OCI-LY1 (cell line): ENCODE data around the gene RDH11.

Experiments used
- H2AFZ ChIP-seq: fragments of 200-600 bp; sonication (generic), shearing (Covaris generic); 2 replicates; pipeline ENCODE4 v1.6.0; 2014; ENCODE audit warnings: antibody characterized with exemption, mild to moderate bottlenecking, low read length
- H3F3A ChIP-seq: fragments of 200-600 bp; sonication (generic), shearing (Covaris generic); 2 replicates; pipeline ENCODE4 v1.6.0; 2014; ENCODE audit warnings: mild to moderate bottlenecking, antibody characterized with exemption, low read length, moderate library complexity; ENCODE audit not compliant: insufficient read depth
- H3K27ac ChIP-seq: fragments of 200-600 bp; sonication (generic); 2 replicates; pipeline ENCODE4 v1.5.1; 2014; ENCODE audit warnings: low read length, mixed run types, mild to moderate bottlenecking, low read depth; ENCODE audit not compliant: poor library complexity, severe bottlenecking
- H3K27me3 ChIP-seq: fragments of 200-600 bp; sonication (generic); 2 replicates; pipeline ENCODE4 v1.6.0; 2014; ENCODE audit warnings: antibody characterized with exemption, mild to moderate bottlenecking, low read length, moderate library complexity; ENCODE audit not compliant: insufficient read depth
- H3K36me3 ChIP-seq: fragments of 200-600 bp; sonication (generic); 2 replicates; pipeline ENCODE4 v1.6.1; 2014; ENCODE audit warnings: mild to moderate bottlenecking, antibody characterized with exemption, low read length, moderate library complexity, mixed read lengths; ENCODE audit not compliant: insufficient read depth
- H3K4me1 ChIP-seq: fragments of 200-600 bp; sonication (generic); 2 replicates; pipeline ENCODE4 v1.5.1; 2014; ENCODE audit warnings: mild to moderate bottlenecking, low read length, moderate library complexity; ENCODE audit not compliant: insufficient read depth, severe bottlenecking
- H3K4me2 ChIP-seq: fragments of 200-600 bp; sonication (generic), shearing (Covaris generic); 2 replicates; pipeline ENCODE4 v1.6.1; 2014; ENCODE audit warnings: low read length
- H3K4me3 ChIP-seq: fragments of 200-600 bp; sonication (generic); 2 replicates; pipeline ENCODE4 v1.5.1; 2014; ENCODE audit warnings: low read length, low read depth, mild to moderate bottlenecking, mixed read lengths; ENCODE audit not compliant: poor library complexity, severe bottlenecking
- H3K79me2 ChIP-seq: fragments of 200-600 bp; shearing (Covaris generic); 2 replicates; pipeline ENCODE4 v1.6.1; 2016; ENCODE audit warnings: mixed run types, low read length, mixed read lengths; ENCODE audit not compliant: insufficient read depth
- H3K9ac ChIP-seq: fragments of 200-600 bp; sonication (generic), shearing (Covaris generic); 2 replicates; pipeline ENCODE4 v1.6.1; 2014; ENCODE audit warnings: mild to moderate bottlenecking, low read length, mixed read lengths
- H3K9me2 ChIP-seq: fragments of 200-600 bp; sonication (generic), shearing (Covaris generic); 2 replicates; pipeline ENCODE4 v1.6.1; 2014; ENCODE audit warnings: low read depth, mild to moderate bottlenecking, low read length, mixed read lengths
- H3K9me3 ChIP-seq: fragments of 200-600 bp; shearing (Covaris generic); 2 replicates; pipeline ENCODE4 v1.6.1; 2014; ENCODE audit warnings: low read length, mixed read lengths
- H4K20me1 ChIP-seq: fragments of 200-600 bp; sonication (generic), shearing (Covaris generic); 2 replicates; pipeline ENCODE4 v1.6.0; 2016; ENCODE audit warnings: mild to moderate bottlenecking, low read length; ENCODE audit not compliant: insufficient read depth
- CTCF ChIP-seq: fragments of 200-600 bp; sonication (generic), shearing (Covaris generic); IDR thresholded peaks from 2 replicates; pipeline ENCODE4 v1.5.1; 2017; ENCODE audit warnings: mild to moderate bottlenecking, antibody characterized with exemption, low read length, moderate library complexity, mixed read lengths
- EZH2 ChIP-seq: fragments of 200-600 bp; sonication (generic), shearing (Covaris generic); IDR thresholded peaks from 2 replicates; pipeline ENCODE4 v1.8.0; 2017; ENCODE audit warnings: borderline replicate concordance, mixed run types, mild to moderate bottlenecking, antibody characterized with exemption, low read length, moderate library complexity, mixed read lengths

RDH11 gene

DNA sequence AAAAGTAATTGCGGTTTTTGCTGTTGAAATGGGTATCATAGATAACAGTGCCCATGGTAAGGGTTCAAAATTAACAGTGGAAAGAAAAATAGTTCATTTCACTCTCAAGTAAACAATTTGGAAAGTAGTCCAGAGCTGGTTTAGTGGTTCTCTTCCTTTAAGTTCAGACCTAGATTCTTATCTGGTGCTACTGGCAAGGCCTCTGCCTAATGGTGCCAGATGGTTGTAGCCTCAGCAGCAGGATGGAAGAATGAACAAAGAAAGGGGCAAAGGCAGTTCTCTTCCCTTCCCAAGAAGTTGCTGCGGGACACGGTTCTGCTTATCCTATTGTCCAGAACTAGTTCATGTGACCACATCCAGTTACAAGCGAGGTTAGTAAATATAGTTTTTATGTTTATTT is 65.4 kb downstream of the RDH11 start:
- no peak for TF ChIP-seq EZH2

DNA sequence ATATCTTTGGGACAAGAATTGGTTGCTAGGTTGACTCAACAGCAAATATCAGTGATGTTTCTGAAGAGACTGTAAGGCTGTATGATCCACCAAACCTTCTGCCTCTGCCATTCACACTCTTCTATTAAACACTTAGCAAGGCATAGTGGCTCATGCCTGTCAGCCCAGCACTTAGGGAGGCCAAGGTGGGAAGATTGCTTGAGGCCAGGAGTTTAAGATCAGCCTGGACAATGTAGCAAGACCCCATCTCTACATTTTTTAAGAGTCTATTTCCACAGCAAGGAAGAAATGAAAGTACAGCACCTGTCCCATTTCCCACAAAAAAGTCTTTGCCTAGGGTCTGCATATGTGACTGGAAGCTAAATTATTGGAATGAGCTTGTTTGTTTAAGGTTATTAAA is 68.0 kb downstream of the RDH11 start:
- Histone ChIP-seq H3K9ac (no peak overlapping the region), H3F3A (no peaks in the 10 kb centered on the region), H3K27ac (no peak overlapping the region), H3K27me3 (no peaks in the 10 kb centered on the region), H3K9me3 (peaks cover 4% of the 10 kb centered on the region; the same call in 1 of the 2 replicates), H3K9me2 (no peaks in the 10 kb centered on the region), H3K4me3 (no peak overlapping the region), H3K4me1 (peaks cover 6% of the 10 kb centered on the region), H4K20me1 (no peaks in the 10 kb centered on the region), H3K79me2 (no peaks in the 10 kb centered on the region), H3K36me3 (no peaks in the 10 kb centered on the region; the same call in 1 of the 2 replicates), H3K4me2 (no peak overlapping the region), H2AFZ (no peak overlapping the region)
- TF ChIP-seq EZH2 (no peak), CTCF (no peak)

More for the DNA sequence above, 65.4 kb downstream of the RDH11 start:
- H4K20me1 ChIP-seq = no peaks in the 10 kb centered on the region
- H3K9me2 ChIP-seq = no peaks in the 10 kb centered on the region
- H3K79me2 ChIP-seq = no peaks in the 10 kb centered on the region
- H3K9me3 ChIP-seq = no peaks in the 10 kb centered on the region
- no peak overlapping the region for H2AFZ ChIP-seq
- no peaks in the 10 kb centered on the region for H3K4me1 ChIP-seq
- no peak overlapping the region for H3K27ac ChIP-seq
- H3K4me2 ChIP-seq = no peak overlapping the region
- H3K27me3 ChIP-seq = no peaks in the 10 kb centered on the region
- no peaks in the 10 kb centered on the region for H3K36me3 ChIP-seq
- no peaks in the 10 kb centered on the region for H3F3A ChIP-seq
- no peak overlapping the region for H3K4me3 ChIP-seq
- H3K9ac ChIP-seq = no peak overlapping the region
